Measurements from ENCODE around the gene KLRF2.
A peak's percentile ranks its signal among the peaks of the same experiment; 100 is the strongest.
"Not testable (repeated sequence)": the region's sequence is repeated elsewhere in the genome, so short reads cannot be mapped to it uniquely, and the experiment has no call there.

The KLRF2 gene

DNA sequence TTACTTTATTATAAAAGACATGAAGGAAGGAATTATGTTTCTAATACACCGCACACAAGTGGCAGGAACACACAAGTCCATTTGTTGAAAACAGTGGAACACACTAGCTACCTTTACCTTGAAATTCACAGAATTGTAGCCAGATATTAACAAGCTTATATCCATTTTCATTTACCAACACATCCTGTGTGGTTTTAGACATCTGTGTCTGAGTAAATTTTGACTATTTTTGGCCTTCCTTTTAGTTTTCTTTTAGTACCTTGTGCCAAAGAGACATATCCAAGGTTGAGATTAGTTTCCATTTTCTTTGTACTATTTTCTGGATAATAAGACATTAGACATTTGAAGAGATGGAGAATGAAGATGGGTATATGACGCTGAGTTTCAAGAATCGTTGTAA, at the start of gene KLRF2:
TSS of gene KLRF2 (plus strand) at position 244 of the 400 bp plus-strand sequence. CDS start at position 351, 107 bp downstream.
- no peak for DNase-seq

GRCh38 chr12:9831720-9832119, 49.6 kb upstream of the KLRF2 start:
- no peak for DNase-seq

DNA sequence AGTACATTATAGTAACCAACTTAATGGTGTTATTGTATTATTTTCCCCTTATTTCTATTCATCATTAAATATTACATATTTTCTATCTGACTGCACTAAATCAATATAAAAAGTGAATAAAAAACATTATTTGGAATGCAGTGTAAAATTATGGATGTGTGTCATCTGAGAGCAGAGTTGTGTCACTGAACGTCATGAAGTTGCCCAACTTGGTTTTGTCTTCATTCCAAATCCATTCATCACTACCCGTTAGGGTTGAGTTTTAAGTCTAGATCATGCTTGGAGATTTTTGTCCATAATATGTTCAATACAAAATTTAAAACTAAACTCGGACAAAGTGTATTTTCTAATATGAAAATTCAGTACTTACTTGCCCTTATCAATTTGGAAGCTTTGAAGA, 37.9 kb upstream of the KLRF2 start:
- DNase-seq: peak; percentile 47

GRCh38 chr12:9848899-9849298, 32.4 kb upstream of the KLRF2 start:
- DNase-seq: no peak

DNA sequence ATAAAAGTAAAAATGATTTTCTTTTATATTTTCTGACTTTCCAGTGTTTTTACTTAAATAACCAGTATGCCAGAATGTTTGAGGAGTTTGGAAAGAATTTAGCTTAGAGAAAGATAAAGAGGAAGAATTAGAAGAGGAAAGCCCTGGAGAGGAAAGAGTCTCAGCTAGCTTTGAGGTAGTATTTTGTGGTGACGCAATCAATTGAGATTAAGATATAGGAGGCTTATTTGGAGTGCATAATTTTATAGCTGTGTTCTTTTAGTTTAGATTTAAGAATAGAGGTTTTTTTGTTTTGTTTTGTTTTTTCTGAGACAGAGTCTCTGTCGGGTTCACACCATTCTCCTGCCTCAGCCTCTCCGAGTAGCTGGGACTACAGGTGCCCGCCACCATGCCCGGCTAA, 30.2 kb upstream of the KLRF2 start:
- DNase-seq: no peak

DNA sequence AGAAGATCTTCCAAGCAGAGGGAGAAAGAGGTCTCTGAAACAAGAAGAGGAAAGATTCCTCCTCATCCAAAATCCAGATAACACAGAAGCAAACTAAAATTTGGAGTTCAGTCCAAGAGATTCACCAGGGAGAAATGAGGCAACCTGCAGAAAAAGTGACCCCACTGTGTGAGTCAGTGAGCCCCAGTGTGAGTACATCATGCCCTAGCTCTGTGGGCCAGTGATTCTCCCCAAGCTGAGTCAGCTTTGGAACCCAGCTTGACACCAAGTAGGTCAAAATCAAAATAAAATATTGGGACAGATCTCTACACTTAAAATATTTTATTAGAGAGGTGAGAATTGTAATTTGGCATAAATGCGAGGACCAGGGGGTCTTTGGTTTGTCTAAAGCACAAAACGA, 29.4 kb upstream of the KLRF2 start:
- peak; percentile 25 for DNase-seq

GRCh38 chr12:9856151-9856550, 25.1 kb upstream of the KLRF2 start:
- no peak for DNase-seq

- DNase-seq: no peak
Measured at GRCh38 chr12:9856894-9857293, 24.4 kb upstream of the KLRF2 start.

GRCh38 chr12:9858135-9858534, 23.2 kb upstream of the KLRF2 start:
- no peak for DNase-seq

DNA sequence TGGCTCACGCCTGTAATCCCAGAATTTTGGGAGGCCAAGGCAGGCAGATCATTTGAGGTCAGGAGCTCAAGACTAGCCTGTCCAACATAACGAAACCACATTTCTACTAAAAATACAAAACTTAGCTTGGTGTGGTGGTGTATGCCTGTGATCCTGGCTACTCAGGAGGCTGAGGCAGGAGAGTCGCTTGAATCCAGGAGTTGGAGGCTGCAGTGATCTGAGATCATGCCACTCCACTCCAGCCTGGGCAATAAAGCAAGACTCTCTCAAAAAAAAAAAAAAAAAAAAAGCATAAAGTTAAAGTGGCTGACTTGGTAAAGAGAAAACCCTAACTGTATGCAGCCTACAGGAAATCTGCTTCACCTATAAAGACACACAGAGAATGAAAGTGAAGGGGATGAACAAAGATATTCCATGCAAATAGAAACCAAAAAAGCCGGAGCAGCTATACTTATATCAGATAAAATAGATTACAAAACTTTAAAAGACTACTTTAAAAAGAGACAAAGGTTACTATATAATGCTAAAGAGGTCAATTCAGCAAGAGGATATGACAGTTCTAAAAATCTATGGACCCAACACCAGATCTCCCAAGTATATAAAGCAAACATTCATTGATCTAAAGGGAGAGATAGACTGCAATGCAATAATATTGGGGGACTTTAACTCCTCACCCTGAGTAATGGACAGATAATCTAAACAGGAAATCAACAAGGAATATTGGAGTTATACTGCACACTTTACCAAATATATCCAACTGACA, 16.2 kb upstream of the KLRF2 start:
- DNase-seq: no peak

DNA sequence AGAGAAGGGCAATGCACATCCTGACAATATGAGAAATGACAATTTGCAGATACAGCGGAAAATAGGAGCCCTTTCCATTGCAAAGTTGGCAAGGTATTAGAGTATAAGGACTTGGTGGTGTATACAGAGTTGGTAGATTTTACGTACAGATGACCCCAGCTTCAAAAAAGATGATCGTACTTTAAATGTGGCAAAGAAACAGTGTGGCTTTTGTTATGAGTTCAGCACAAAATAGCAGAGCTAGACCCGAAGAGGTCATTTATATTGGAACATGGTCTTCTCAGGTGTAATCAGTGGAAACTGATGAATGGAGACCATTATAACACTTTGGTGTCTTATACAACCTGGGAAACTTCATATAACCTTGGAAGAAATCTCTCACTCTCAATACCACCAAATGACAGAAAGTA, 14.4 kb upstream of the KLRF2 start:
- DNase-seq: no peak

- peak; percentile 22 for DNase-seq
Measured at GRCh38 chr12:9867531-9867930, 13.8 kb upstream of the KLRF2 start.

DNA sequence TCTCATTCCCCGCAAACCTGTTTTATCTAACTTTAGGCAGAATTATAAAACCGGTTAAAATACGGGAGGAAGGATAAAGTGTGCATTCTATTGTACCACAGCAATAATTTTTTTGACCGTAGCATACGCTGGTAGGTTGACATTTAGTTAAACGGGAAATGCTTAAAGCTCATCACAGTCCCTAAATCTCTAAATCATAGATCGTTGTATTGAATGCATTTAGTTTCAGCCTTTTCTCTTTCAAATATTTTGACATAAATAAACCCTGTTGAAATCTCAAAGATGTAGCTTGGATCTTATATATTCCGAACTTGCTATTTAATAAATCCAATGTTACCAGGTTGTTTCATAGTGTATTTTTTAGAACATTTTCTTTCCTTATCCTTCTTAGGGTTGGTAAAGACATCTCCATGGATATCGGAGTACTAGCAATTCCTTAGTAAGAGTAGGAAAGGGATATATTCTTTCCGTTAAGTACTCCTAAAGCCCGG, 12.9 kb upstream of the KLRF2 start:
- peak; percentile 30 for DNase-seq

GRCh38 chr12:9868951-9869306, 12.4 kb upstream of the KLRF2 start:
- DNase-seq: no peak

GRCh38 chr12:9869307-9870161, 11.8 kb upstream of the KLRF2 start, which contains the start of gene CLEC2B:
Gene CLEC2B (minus strand): TSS chr12:9869354.
- peak; percentile 97 for DNase-seq

DNA sequence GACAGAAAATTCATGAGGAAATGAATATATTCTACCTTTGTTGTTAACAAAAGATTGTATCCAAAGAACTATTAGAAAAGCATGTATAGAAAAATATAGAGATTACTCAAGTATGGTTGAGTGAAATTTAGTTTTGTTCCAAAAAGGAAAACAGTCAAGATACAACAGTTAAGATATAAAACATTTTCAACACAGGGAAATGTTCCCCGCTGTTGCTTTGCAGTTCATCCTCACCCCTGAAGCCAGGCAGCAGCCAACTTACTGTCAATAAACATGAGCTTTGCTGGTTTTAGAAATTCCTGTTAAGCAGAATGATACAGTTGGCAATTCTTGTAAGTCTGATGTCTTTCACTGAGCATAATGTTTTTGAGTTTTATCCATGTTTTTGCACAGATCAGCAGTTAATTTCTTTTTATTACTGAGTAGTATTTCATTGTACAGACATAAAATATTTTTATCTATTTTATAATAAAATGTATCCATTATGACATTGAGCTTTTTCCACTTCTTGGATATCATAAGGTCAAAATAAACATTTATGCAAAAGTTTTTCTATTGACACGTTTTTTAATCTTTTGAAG, 10.9 kb upstream of the KLRF2 start:
- peak; percentile 35 for DNase-seq

GRCh38 chr12:9872162-9872561, 9.1 kb upstream of the KLRF2 start:
- DNase-seq: no peak

DNA sequence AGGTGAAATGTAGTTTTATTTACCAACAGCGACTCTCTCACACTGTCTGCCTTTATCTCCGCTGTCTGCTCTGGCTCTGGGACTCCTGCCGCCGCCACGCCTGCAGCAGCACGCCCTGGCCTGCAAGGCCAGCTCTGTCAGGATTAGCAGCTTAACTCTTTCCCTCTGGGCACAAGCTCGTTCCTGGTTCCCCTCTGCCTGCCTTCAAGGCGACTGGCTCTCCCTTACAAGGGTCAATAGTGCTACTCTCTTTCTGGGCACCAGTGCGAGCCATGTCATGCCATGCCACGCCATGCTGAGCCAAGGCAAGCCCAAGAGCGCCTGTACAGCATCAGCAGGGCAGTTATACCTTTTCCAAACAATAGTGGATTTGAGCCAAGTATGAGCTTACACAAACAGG, 8.5 kb upstream of the KLRF2 start:
- no peak for DNase-seq

- DNase-seq: not testable (repeated sequence)
Measured at GRCh38 chr12:9876120-9876519, 5.2 kb upstream of the KLRF2 start.

GRCh38 chr12:9880532-9881078, 684 bp upstream of the KLRF2 start:
- DNase-seq: no peak

DNA sequence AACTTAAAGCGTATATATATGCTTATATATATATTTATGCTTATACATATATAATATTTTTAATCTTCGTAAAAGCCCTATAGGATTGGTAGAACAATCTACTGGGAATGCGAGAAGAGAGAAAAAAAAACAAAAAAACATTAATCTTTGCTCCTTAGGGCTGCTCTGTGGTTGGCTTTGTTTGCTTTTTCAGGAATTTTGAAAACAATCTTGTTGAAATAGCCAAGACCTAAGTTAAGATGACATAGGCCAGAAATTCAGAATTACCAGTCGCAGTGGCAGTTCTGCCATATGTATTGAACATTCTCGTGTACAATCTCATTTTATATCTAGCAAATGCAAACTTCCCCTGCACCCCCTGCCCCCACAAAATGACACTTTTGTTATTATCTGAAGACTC, 699 bp downstream of the KLRF2 start:
- DNase-seq: no peak

DNA sequence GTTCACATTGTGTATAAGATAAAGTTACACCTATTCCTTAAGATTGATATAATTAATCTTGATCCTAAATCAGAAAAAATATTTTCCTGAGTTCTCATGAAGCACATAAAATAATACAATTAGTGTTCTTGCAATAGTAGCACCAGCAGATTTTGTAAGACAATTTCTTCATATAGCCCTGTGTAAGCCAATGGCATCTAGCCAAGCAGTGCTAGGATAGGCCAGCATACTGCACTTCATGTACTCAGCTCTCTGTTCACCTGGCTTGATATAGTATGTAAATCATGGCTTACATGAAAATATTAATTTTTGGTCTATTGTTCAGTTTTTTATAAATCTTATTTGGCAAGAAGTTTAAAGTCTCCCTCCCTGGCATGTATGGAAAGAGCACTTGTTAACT, 1.9 kb downstream of the KLRF2 start:
- DNase-seq: no peak

DNA sequence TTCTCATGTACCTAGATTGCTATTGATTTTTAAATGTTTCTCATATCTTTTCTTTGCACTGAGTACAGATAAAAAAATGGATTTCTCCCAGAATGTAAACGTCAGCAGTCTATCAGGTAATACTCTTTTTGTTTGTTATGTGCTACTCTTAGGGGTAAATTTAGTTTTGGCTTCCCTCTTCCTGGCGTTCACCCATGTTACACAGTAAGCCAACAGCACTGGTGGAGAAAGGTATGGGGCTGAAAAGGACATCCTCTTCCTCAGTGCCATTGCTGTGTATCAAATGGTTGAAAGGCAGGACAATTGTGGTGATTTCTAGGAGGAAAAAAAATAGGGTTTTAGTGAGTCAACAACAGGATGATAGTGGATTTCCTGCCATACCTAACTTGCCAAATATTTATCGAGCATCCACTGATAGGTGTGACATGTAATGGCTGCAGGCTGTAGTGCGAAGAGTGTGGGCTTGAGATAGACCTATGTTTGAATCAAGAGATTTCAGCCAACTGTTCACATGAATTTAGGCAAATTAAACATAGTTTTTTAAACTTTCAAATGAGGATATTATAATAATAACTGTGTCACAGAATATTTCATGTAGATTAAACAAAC, 7.5 kb downstream of the KLRF2 start:
- no peak for DNase-seq
